Nephron (organoid): ENCODE measurements around the gene CALN1.

Source experiments
- H3K27ac Mint-ChIP-seq, 3 experiments: 2 replicates each; pipeline ENCODE4 v1.8.0; 2020; ENCODE audit warnings: mixed read lengths in 3 of 3, mild to moderate bottlenecking in 2 of 3, moderate library complexity in 1 of 3
- H3K27me3 Mint-ChIP-seq: 2 replicates; pipeline ENCODE4 v1.8.0; 2021; ENCODE audit warnings: low read depth, mild to moderate bottlenecking, moderate library complexity, mixed read lengths
- H3K36me3 Mint-ChIP-seq: 2 replicates; pipeline ENCODE4 v1.8.0; 2020; ENCODE audit warnings: low read depth, mixed read lengths
- H3K4me1 Mint-ChIP-seq: 2 replicates; pipeline ENCODE4 v1.8.0; 2020; ENCODE audit warnings: mixed read lengths
- H3K4me3 Mint-ChIP-seq, 3 experiments: 2 replicates each; pipeline ENCODE4 v1.8.0; 2020; ENCODE audit warnings: mild to moderate bottlenecking in 3 of 3, mixed read lengths in 3 of 3, moderate library complexity in 2 of 3
- H3K9me3 Mint-ChIP-seq: 2 replicates; pipeline ENCODE4 v1.8.0; 2020; ENCODE audit warnings: mixed read lengths
- TF ChIP-seq, protein P1 (sequence below), 3 experiments: fragments of 200-600 bp; sonication (generic); IDR thresholded peaks; one replicate each; pipeline ENCODE4 v1.5.0; 2021; ENCODE audit warnings: antibody characterized with exemption in 3 of 3; ENCODE audit not compliant: unreplicated experiment in 3 of 3

CALN1 gene

GRCh38 chr7:71871446-71871845 is 540.7 kb downstream of the CALN1 start:
- Mint-ChIP-seq H3K9me3 (peaks cover 3% of the 10 kb centered on the region), H3K36me3 (no peaks in the 10 kb centered on the region), H3K27me3 (no peaks in the 10 kb centered on the region), H3K27ac (no peak overlapping the region), H3K4me1 (no peaks in the 10 kb centered on the region), H3K4me3 (no peak overlapping the region)
- TF ChIP-seq, protein P1, sequence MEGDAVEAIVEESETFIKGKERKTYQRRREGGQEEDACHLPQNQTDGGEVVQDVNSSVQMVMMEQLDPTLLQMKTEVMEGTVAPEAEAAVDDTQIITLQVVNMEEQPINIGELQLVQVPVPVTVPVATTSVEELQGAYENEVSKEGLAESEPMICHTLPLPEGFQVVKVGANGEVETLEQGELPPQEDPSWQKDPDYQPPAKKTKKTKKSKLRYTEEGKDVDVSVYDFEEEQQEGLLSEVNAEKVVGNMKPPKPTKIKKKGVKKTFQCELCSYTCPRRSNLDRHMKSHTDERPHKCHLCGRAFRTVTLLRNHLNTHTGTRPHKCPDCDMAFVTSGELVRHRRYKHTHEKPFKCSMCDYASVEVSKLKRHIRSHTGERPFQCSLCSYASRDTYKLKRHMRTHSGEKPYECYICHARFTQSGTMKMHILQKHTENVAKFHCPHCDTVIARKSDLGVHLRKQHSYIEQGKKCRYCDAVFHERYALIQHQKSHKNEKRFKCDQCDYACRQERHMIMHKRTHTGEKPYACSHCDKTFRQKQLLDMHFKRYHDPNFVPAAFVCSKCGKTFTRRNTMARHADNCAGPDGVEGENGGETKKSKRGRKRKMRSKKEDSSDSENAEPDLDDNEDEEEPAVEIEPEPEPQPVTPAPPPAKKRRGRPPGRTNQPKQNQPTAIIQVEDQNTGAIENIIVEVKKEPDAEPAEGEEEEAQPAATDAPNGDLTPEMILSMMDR (IDR thresholded peaks at IDR 0.05; ENCODE audit: unreplicated experiment in 3 of 3) = no peak

DNA sequence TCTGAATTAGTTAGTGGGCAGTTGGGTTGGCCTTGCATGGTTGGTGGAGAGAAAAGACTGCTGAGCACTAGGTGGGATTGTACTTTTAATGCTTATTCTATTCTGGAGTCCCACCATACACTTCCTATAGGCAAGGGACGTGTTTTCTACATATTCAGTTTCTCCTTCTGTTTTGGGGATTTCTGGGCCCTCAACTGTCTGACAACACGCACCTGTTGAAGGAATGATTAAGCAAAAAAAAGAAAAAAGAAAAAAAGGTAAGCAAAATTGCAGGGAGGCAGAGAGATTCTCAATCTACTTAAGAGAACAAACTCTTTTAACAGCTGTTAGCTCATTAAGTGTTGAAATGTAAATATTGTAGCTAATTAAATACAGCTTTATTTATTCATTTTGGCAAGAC is 541.3 kb downstream of the CALN1 start:
- peaks cover 2% of the 10 kb centered on the region for H3K9me3 Mint-ChIP-seq
- H3K36me3 Mint-ChIP-seq = no peaks in the 10 kb centered on the region
- TF ChIP-seq, protein P1 (IDR thresholded peaks at IDR 0.05; ENCODE audit: unreplicated experiment in 3 of 3) = no peak
- no peaks in the 10 kb centered on the region for H3K4me1 Mint-ChIP-seq
- no peak overlapping the region for H3K4me3 Mint-ChIP-seq
- H3K27ac Mint-ChIP-seq = no peak overlapping the region
- H3K27me3 Mint-ChIP-seq = no peaks in the 10 kb centered on the region

GRCh38 chr7:71868797-71869196 is 543.3 kb downstream of the CALN1 start:
- no peaks in the 10 kb centered on the region for H3K36me3 Mint-ChIP-seq
- H3K27me3 Mint-ChIP-seq = no peaks in the 10 kb centered on the region
- H3K4me1 Mint-ChIP-seq = no peaks in the 10 kb centered on the region
- TF ChIP-seq, protein P1 (IDR thresholded peaks at IDR 0.05; ENCODE audit: unreplicated experiment in 3 of 3) = no peak
- H3K27ac Mint-ChIP-seq = no peak overlapping the region
- H3K4me3 Mint-ChIP-seq = no peak overlapping the region
- H3K9me3 Mint-ChIP-seq = no peaks in the 10 kb centered on the region

DNA sequence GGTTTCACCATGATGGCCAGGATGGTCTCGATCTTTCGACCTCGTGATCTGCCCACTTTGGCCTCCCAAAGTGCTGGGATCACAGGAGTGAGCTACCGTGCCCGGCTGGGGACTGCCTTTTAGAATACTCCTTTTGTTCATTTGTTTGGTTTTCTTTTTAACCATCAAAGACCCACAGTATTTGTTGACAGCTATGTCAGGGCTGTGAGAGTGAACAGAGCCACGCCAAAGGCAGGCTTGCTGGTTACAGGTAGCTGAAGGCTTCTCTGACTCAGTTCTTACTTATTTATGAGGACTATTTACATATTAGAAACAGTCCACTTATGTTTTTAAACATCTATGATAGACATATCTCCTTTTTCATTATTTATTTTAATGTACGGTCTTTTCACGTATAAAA is 544.5 kb downstream of the CALN1 start:
- H3K27ac Mint-ChIP-seq = no peak overlapping the region
- H3K9me3 Mint-ChIP-seq = no peaks in the 10 kb centered on the region
- no peaks in the 10 kb centered on the region for H3K36me3 Mint-ChIP-seq
- H3K4me1 Mint-ChIP-seq = no peaks in the 10 kb centered on the region
- TF ChIP-seq, protein P1 (IDR thresholded peaks at IDR 0.05; ENCODE audit: unreplicated experiment in 3 of 3) = no peak
- no peak overlapping the region for H3K4me3 Mint-ChIP-seq
- H3K27me3 Mint-ChIP-seq = no peaks in the 10 kb centered on the region

GRCh38 chr7:71865172-71865571 is 547.0 kb downstream of the CALN1 start:
- no peaks in the 10 kb centered on the region for H3K9me3 Mint-ChIP-seq
- no peaks in the 10 kb centered on the region for H3K4me1 Mint-ChIP-seq
- peaks cover 4% of the 10 kb centered on the region for H3K27me3 Mint-ChIP-seq
- TF ChIP-seq, protein P1 (IDR thresholded peaks at IDR 0.05; ENCODE audit: unreplicated experiment in 3 of 3) = no peak
- no peak overlapping the region for H3K4me3 Mint-ChIP-seq
- H3K27ac Mint-ChIP-seq = no peak overlapping the region
- no peaks in the 10 kb centered on the region for H3K36me3 Mint-ChIP-seq

DNA sequence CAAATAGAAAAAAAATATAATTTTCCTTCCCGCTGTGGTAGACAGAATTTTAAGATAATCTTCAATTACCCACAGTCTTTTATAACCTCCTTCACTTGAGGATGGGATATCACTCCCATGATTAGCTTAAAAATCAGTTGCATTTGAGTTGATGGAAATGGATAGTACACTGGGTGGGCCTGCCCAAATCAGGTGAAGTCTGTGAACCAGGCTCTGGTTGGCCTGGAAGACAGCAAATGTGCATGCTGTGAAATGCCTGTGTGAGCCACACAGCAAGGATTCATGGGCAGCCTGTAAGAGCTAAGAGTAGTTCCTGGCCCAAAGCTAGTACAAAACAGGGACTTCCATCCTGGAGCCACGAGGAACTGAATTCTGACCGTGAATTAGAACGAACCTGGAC is 548.0 kb downstream of the CALN1 start:
- H3K4me1 Mint-ChIP-seq = no peaks in the 10 kb centered on the region
- TF ChIP-seq, protein P1 (IDR thresholded peaks at IDR 0.05; ENCODE audit: unreplicated experiment in 3 of 3) = no peak
- H3K9me3 Mint-ChIP-seq = no peaks in the 10 kb centered on the region
- H3K27ac Mint-ChIP-seq = no peak overlapping the region
- no peak overlapping the region for H3K4me3 Mint-ChIP-seq
- no peaks in the 10 kb centered on the region for H3K36me3 Mint-ChIP-seq
- peaks cover 4% of the 10 kb centered on the region for H3K27me3 Mint-ChIP-seq
